OCI-LY7 (cell line): ENCODE measurements around the gene GOLGA3.

Source experiments
- CTCF ChIP-seq: fragments of 200-600 bp; sonication (generic); conservative IDR thresholded peaks from 2 replicates; pipeline ENCODE4 v1.5.1; 2014; ENCODE audit warnings: mild to moderate bottlenecking, antibody characterized with exemption, low read length, moderate library complexity, mixed read lengths
- EZH2phosphoT487 ChIP-seq: fragments of 200-600 bp; sonication (generic); IDR thresholded peaks from 2 replicates; pipeline ENCODE4 v1.6.1; 2018; ENCODE audit warnings: low read depth, borderline replicate concordance, mild to moderate bottlenecking, mixed run types, antibody characterized with exemption, low read length, moderate library complexity, mixed read lengths

GRCh38 chr12:132804426-132804861 is 24.2 kb downstream of the GOLGA3 start:
- TF ChIP-seq EZH2phosphoT487 (no peak), CTCF (no peak)
